ENCODE results near the gene FCER2.

GRCh38 chr19:7734220-7735203, 32.6 kb upstream of the FCER2 start:
- TF ChIP-seq POLR2A (IDR thresholded peaks at IDR 0.05) (no peak), CTCF (IDR thresholded peaks at IDR 0.05) (no peak)

All from heart left ventricle (tissue), 13 donors.